Suprapubic skin (tissue), 4 donors: ENCODE results near the gene PAPOLG.

Source experiments
- POLR2A ChIP-seq, 2 donors: fragments of 450-650 bp; IDR thresholded peaks; one replicate each; pipeline ENCODE4 v1.6.1; 2017; ENCODE audit warnings: antibody characterized with exemption in 2 of 2, mild to moderate bottlenecking in 2 of 2, moderate library complexity in 2 of 2
- POLR2AphosphoS5 ChIP-seq, 3 donors: sonication (generic); formaldehyde crosslinking; IDR thresholded peaks; one replicate each; pipeline ENCODE4 v1.6.1; 2017; ENCODE audit warnings: antibody characterized with exemption in 3 of 3
- TF ChIP-seq, protein P1 (sequence below), 2 donors: fragments of 200-600 bp in 1 of 2; fragments of 450-650 bp in 1 of 2; sonication (generic) in 1 of 2; IDR thresholded peaks; one replicate each; pipeline ENCODE4 v1.5.1; 2016 to 2019; ENCODE audit warnings: antibody characterized with exemption in 2 of 2, mild to moderate bottlenecking in 1 of 2, moderate library complexity in 1 of 2

- TF ChIP-seq POLR2A (IDR thresholded peaks at IDR 0.05) (no peak), POLR2AphosphoS5 (IDR thresholded peaks at IDR 0.05) (no peak)
- TF ChIP-seq, protein P1, sequence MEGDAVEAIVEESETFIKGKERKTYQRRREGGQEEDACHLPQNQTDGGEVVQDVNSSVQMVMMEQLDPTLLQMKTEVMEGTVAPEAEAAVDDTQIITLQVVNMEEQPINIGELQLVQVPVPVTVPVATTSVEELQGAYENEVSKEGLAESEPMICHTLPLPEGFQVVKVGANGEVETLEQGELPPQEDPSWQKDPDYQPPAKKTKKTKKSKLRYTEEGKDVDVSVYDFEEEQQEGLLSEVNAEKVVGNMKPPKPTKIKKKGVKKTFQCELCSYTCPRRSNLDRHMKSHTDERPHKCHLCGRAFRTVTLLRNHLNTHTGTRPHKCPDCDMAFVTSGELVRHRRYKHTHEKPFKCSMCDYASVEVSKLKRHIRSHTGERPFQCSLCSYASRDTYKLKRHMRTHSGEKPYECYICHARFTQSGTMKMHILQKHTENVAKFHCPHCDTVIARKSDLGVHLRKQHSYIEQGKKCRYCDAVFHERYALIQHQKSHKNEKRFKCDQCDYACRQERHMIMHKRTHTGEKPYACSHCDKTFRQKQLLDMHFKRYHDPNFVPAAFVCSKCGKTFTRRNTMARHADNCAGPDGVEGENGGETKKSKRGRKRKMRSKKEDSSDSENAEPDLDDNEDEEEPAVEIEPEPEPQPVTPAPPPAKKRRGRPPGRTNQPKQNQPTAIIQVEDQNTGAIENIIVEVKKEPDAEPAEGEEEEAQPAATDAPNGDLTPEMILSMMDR (IDR thresholded peaks at IDR 0.05): no peak
Observed at GRCh38 chr2:60826111-60826510, 70.0 kb downstream of the PAPOLG start.
